NT2/D1 (cell line): Measurements from ENCODE around the gene ARHGAP8.

Source experiments
- SUZ12 ChIP-seq: IDR thresholded peaks from 2 replicates; pipeline ENCODE4 v1.6.1; 2011; ENCODE audit not compliant: insufficient read length, insufficient read depth; ENCODE audit errors: extremely low read depth
- YY1 ChIP-seq: IDR thresholded peaks from 2 replicates; pipeline ENCODE4 v1.6.1; 2011; ENCODE audit not compliant: insufficient read length, insufficient read depth
- ZNF274 ChIP-seq: IDR thresholded peaks from 2 replicates; pipeline ENCODE4 v1.6.1; 2011; ENCODE audit warnings: mild to moderate bottlenecking, low read depth, low read length

GRCh38 chr22:44871782-44872181 is 119.4 kb downstream of the ARHGAP8 start:
- TF ChIP-seq SUZ12: no peak
- TF ChIP-seq YY1: no peak
- TF ChIP-seq ZNF274: no peak
